ENCODE results near the gene ABTB1. TPM values are rescaled to one million over a fixed set of nuclear protein-coding genes. Genes with fewer than 3 reads are reported as not detected.

Gene ABTB1
- polyA plus RNA-seq, 1 of the 3 experiments (the other 2 are of a cell fraction), result 30.8 TPM

GRCh38 chr3:127645371-127646015 lies 27.3 kb upstream of the ABTB1 start:
- DNase-seq, result no peak
- H2AFZ ChIP-seq (ENCODE audit: low read depth), result no peak overlapping the region
- no peak overlapping the region for H3K27ac ChIP-seq (ENCODE audit: low read depth in 2 of 2, low read length in 1 of 2)
- no peak overlapping the region for H3K9ac ChIP-seq
- H3K36me3 ChIP-seq (replicated peaks in 1 of 2; ENCODE audit: control insufficient read depth in 1 of 2, insufficient read depth in 2 of 2, low read length in 1 of 2), result no peaks in the 10 kb centered on the region
- TF ChIP-seq RCOR1 (IDR thresholded peaks at IDR 0.05; ENCODE audit: low read length) (no peak), YY1 (IDR thresholded peaks at IDR 0.05; ENCODE audit: low read depth) (no peak), GATA2 (CRISPR knock-in tag; IDR thresholded peaks at IDR 0.05) (no peak), POLR2AphosphoS5 (IDR thresholded peaks at IDR 0.05; ENCODE audit: low read depth, low read length) (no peak), CHD2 (IDR thresholded peaks at IDR 0.05; ENCODE audit: low read length, partially characterized antibody) (no peak), FOSL2 (IDR thresholded peaks at IDR 0.05; ENCODE audit: borderline replicate concordance, low read depth) (no peak), JUND (IDR thresholded peaks at IDR 0.05) (no peak), PBX3 (IDR thresholded peaks at IDR 0.05) (no peak), GABPA (IDR thresholded peaks at IDR 0.05; ENCODE audit: low read depth) (no peak)
- TF ChIP-seq, protein P1, sequence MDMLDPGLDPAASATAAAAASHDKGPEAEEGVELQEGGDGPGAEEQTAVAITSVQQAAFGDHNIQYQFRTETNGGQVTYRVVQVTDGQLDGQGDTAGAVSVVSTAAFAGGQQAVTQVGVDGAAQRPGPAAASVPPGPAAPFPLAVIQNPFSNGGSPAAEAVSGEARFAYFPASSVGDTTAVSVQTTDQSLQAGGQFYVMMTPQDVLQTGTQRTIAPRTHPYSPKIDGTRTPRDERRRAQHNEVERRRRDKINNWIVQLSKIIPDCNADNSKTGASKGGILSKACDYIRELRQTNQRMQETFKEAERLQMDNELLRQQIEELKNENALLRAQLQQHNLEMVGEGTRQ (IDR thresholded peaks at IDR 0.05; ENCODE audit: borderline replicate concordance, low read depth, low read length), result no peak
- TF ChIP-seq, protein P2, sequence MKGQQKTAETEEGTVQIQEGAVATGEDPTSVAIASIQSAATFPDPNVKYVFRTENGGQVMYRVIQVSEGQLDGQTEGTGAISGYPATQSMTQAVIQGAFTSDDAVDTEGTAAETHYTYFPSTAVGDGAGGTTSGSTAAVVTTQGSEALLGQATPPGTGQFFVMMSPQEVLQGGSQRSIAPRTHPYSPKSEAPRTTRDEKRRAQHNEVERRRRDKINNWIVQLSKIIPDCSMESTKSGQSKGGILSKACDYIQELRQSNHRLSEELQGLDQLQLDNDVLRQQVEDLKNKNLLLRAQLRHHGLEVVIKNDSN (IDR thresholded peaks at IDR 0.05; ENCODE audit: borderline replicate concordance, low read depth), result no peak
- WGBS (ENCODE audit: low lambda C conversion rate), result 63% methylated on average over 8 of the region's 8 CpGs
- no peaks in the 10 kb centered on the region for H3K9me2 ChIP-seq
- H3K79me2 ChIP-seq (ENCODE audit: insufficient read depth), result no peaks in the 10 kb centered on the region
- no peak overlapping the region for H3K4me3 ChIP-seq (ENCODE audit: low read depth in 2 of 2, low read length in 1 of 2)
- no peaks in the 10 kb centered on the region for H3F3A ChIP-seq (replicated peaks; ENCODE audit: insufficient read depth)
- H3K4me2 ChIP-seq, result no peak overlapping the region
- H4K20me1 ChIP-seq (ENCODE audit: insufficient read depth), result no peaks in the 10 kb centered on the region
- peaks cover 0 to 25% of the 10 kb centered on the region in 2 experiments; a peak in 2 of 4 replicates for H3K4me1 ChIP-seq (ENCODE audit: control insufficient read depth in 1 of 2, insufficient read depth in 2 of 2, low read depth in 1 of 2, low read length in 1 of 2)
- H3K9me3 ChIP-seq, result no peaks in the 10 kb centered on the region
- POLR2A ChIA-PET, result no interaction called here
- H3K27me3 ChIP-seq (ENCODE audit: insufficient read depth), result no peaks in the 10 kb centered on the region
- CTCF ChIA-PET, result interaction anchor here (0.9 kb wide), 1 partner anchor 44 kb away, joined by 3 read pairs; no protein-coding TSS in a partner anchor

GRCh38 chr3:127646501-127647046 lies 26.2 kb upstream of the ABTB1 start:
- Histone ChIP-seq H3K27me3 (ENCODE audit: insufficient read depth) (no peaks in the 10 kb centered on the region), H3K9ac (no peak overlapping the region), H2AFZ (ENCODE audit: low read depth) (no peak overlapping the region), H4K20me1 (ENCODE audit: insufficient read depth) (no peaks in the 10 kb centered on the region), H3K4me3 (ENCODE audit: low read depth in 2 of 2, low read length in 1 of 2) (no peak overlapping the region), H3K27ac (ENCODE audit: low read depth in 2 of 2, low read length in 1 of 2) (peak overlapping the region in 1 of 2 experiments; percentile 34; a peak in 2 of 4 replicates), H3K9me3 (no peaks in the 10 kb centered on the region), H3F3A (replicated peaks; ENCODE audit: insufficient read depth) (no peaks in the 10 kb centered on the region), H3K79me2 (ENCODE audit: insufficient read depth) (no peaks in the 10 kb centered on the region), H3K9me2 (no peaks in the 10 kb centered on the region), H3K36me3 (replicated peaks in 1 of 2; ENCODE audit: control insufficient read depth in 1 of 2, insufficient read depth in 2 of 2, low read length in 1 of 2) (no peaks in the 10 kb centered on the region), H3K4me1 (ENCODE audit: control insufficient read depth in 1 of 2, insufficient read depth in 2 of 2, low read depth in 1 of 2, low read length in 1 of 2) (peaks cover 0 to 25% of the 10 kb centered on the region in 2 experiments; a peak in 2 of 4 replicates), H3K4me2 (no peak overlapping the region)
- 79% methylated on average over 8 of the region's 10 CpGs for WGBS (ENCODE audit: low lambda C conversion rate)
- TF ChIP-seq FOXM1 (IDR thresholded peaks at IDR 0.05; ENCODE audit: low read depth), result no peak
- TF ChIP-seq GABPA (IDR thresholded peaks at IDR 0.05; ENCODE audit: low read depth), result no peak
- no peak for TF ChIP-seq SMC3 (IDR thresholded peaks at IDR 0.05; ENCODE audit: low read depth, low read length)
- no peak for TF ChIP-seq FOSL2 (IDR thresholded peaks at IDR 0.05; ENCODE audit: borderline replicate concordance, low read depth)
- no peak for TF ChIP-seq EZH2phosphoT487 (IDR thresholded peaks at IDR 0.05; ENCODE audit: borderline replicate concordance, low read depth)
- no peak for TF ChIP-seq MAX (IDR thresholded peaks at IDR 0.05; ENCODE audit: low read depth)
- TF ChIP-seq NFIC (IDR thresholded peaks at IDR 0.05; ENCODE audit: borderline replicate concordance), result 0 out of 2 replicates have a peak, but pooled peaks have one; percentile 20
- TF ChIP-seq MXI1 (IDR thresholded peaks at IDR 0.05; ENCODE audit: low read depth, low read length), result peak; percentile 91
- no peak for TF ChIP-seq PBX3 (IDR thresholded peaks at IDR 0.05)
- TF ChIP-seq RCOR1 (IDR thresholded peaks at IDR 0.05; ENCODE audit: low read length), result peak; percentile 22; the same call in 1 of the 2 replicates
- 0 out of 2 replicates have a peak, but pooled peaks have one; percentile 1 for TF ChIP-seq RAD21 (IDR thresholded peaks at IDR 0.05; ENCODE audit: low read length)
- peak in 1 of 2 experiments; percentile 19; a peak in 1 of 4 replicates for TF ChIP-seq EP300 (IDR thresholded peaks at IDR 0.05; ENCODE audit: borderline replicate concordance in 1 of 2, low read depth in 1 of 2, low read length in 1 of 2)
- TF ChIP-seq, protein P1 (IDR thresholded peaks at IDR 0.05; ENCODE audit: borderline replicate concordance, low read depth, low read length), result no peak
- CTCF ChIA-PET, result interaction anchor here (1.1 to 2.4 kb wide), 7 partner anchors 11 to 314 kb away, joined by 3 to 14 read pairs (median 4); no protein-coding TSS in a partner anchor
- POLR2A ChIA-PET, result no interaction called here
- DNase-seq, result peak; percentile 73
